T-cell (primary cell): ENCODE data around the gene S100A8. TPM values are rescaled to one million over a fixed set of nuclear protein-coding genes. Genes with fewer than 3 reads are reported as not detected.

Source experiments
- ATAC-seq, 4 experiments: fragments of 200-7000 bp in 3 of 4; fragments of 150-1000 bp in 1 of 4; cut with Tn5 transposase; replicated peaks in 1 of 4; 1 replicate in 3 of 4; 2 replicates in 1 of 4; pipeline ENCODE4 v1.10.0; 2021; ENCODE audit warnings: moderate library complexity in 3 of 4, mild to moderate bottlenecking in 2 of 4, moderate number of reproducible peaks in 1 of 4
- CTCF ChIA-PET, 2 donors: fragments of 300-600 bp; sonication (Branson Sonifier 250); formaldehyde crosslinking; loops; one replicate each; lab custom pipeline; 2022; ENCODE audit warnings: antibody characterized with exemption in 2 of 2; lab: Charles Lee
- POLR2A ChIA-PET, 2 donors: fragments of 300-600 bp; sonication (Branson Sonifier 250); formaldehyde crosslinking; loops; one replicate each; lab custom pipeline; 2022; ENCODE audit warnings: antibody characterized with exemption in 2 of 2; lab: Charles Lee
- DNase-seq, 35 experiments: peaks; one replicate each; pipeline versions ENCODE4 v3.0.0 to v3.0.0-alpha.2; 2013 to 2023
- H3K27ac ChIP-seq: one replicate; pipeline ENCODE4 v1.5.1; 2013; ENCODE audit warnings: low read length
- H3K27me3 ChIP-seq, 2 experiments: replicated peaks in 1 of 2; 1 replicate in 1 of 2; 2 replicates in 1 of 2; pipeline versions ENCODE4 v1.6.1 to v1.7.0; 2013; ENCODE audit warnings: low read length in 1 of 2, mixed read lengths in 1 of 2; ENCODE audit not compliant: control insufficient read depth in 2 of 2, insufficient read depth in 2 of 2; ENCODE audit errors: extremely low read depth in 1 of 2
- H3K36me3 ChIP-seq, 2 donors: 1 replicate in 1 of 2; 2 replicates in 1 of 2; pipeline versions ENCODE4 v1.6.1 to v1.7.0; 2013; ENCODE audit warnings: low read length in 1 of 2; ENCODE audit not compliant: control insufficient read depth in 2 of 2, insufficient read depth in 1 of 2; ENCODE audit errors: extremely low read depth in 1 of 2
- H3K4me1 ChIP-seq, 2 experiments: 1 replicate in 1 of 2; 2 replicates in 1 of 2; pipeline versions ENCODE4 v1.6.1 to v1.7.0; 2013; ENCODE audit warnings: low read length in 2 of 2, mixed read lengths in 1 of 2; ENCODE audit not compliant: insufficient read depth in 2 of 2, control insufficient read depth in 1 of 2; ENCODE audit errors: extremely low read depth in 1 of 2
- H3K4me3 ChIP-seq, 2 donors: 1 replicate in 1 of 2; 2 replicates in 1 of 2; pipeline versions ENCODE4 v1.5.1 to v1.7.0; 2013; ENCODE audit warnings: mild to moderate bottlenecking in 2 of 2, low read length in 1 of 2, moderate library complexity in 1 of 2; ENCODE audit not compliant: control insufficient read depth in 1 of 2; ENCODE audit errors: extremely low read depth in 1 of 2
- H3K9me3 ChIP-seq: 2 replicates; pipeline ENCODE4 v1.7.0; 2013
- H3K27ac Mint-ChIP-seq, 2 donors: one replicate each; pipeline ENCODE4 v1.8.0; 2020 to 2021; ENCODE audit warnings: mild to moderate bottlenecking in 2 of 2, mixed read lengths in 2 of 2
- H3K27me3 Mint-ChIP-seq, 2 donors: one replicate each; pipeline ENCODE4 v1.8.0; 2021 to 2022; ENCODE audit warnings: mixed read lengths in 2 of 2
- H3K36me3 Mint-ChIP-seq: one replicate; pipeline ENCODE4 v1.8.0; 2021; ENCODE audit warnings: mixed read lengths
- H3K4me1 Mint-ChIP-seq, 3 donors: one replicate each; pipeline ENCODE4 v1.8.0; 2020 to 2022; ENCODE audit warnings: mixed read lengths in 3 of 3, mild to moderate bottlenecking in 1 of 3
- H3K4me3 Mint-ChIP-seq, 3 donors: one replicate each; pipeline ENCODE4 v1.8.0; 2020 to 2022; ENCODE audit warnings: mild to moderate bottlenecking in 3 of 3, mixed read lengths in 3 of 3, moderate library complexity in 3 of 3
- H3K9me3 Mint-ChIP-seq, 3 donors: one replicate each; pipeline ENCODE4 v1.8.0; 2020 to 2022; ENCODE audit warnings: mixed read lengths in 3 of 3
- WGBS: methylation state at CpG from one replicate; pipeline ENCODE4 v1.1.5; 2013; ENCODE audit warnings: missing lambda C conversion rate; ENCODE audit not compliant: insufficient coverage; 5-methylcytosine and 5-hydroxymethylcytosine counted together
- total RNA-seq, 35 experiments: library from RNA in 6 of 35; stranded (reverse) in 6 of 35; fragments of 120-200 nt in 1 of 35; gene quantifications; one replicate each; pipeline versions ENCODE4 v1.2.1 to v1.2.4 and lab custom pipeline; 2013 to 2026

S100A8 gene
- total RNA-seq, 5 donors from 2014 or later (not counting 1 experiment from before 2014, with no cell fraction given) = 1.1 to 3.8 TPM; not detected in 3

GRCh38 chr1:153359241-153359640, 31.6 kb downstream of the S100A8 start:
- H3K4me3 ChIP-seq = no peak overlapping the region
- DNase-seq (no peak), ATAC-seq (no peak)
- no peaks in the 10 kb centered on the region for H3K36me3 Mint-ChIP-seq
- no peaks in the 10 kb centered on the region for H3K9me3 ChIP-seq
- ChIA-PET POLR2A (no interaction called here), CTCF (no interaction called here)
- peaks cover 6 to 19% of the 10 kb centered on the region in 2 experiments for H3K4me1 ChIP-seq
- H3K36me3 ChIP-seq = no peaks in the 10 kb centered on the region
- H3K27me3 Mint-ChIP-seq = peaks cover 7 to 8% of the 10 kb centered on the region in 2 donors
- no peak overlapping the region for H3K27ac ChIP-seq
- H3K4me1 Mint-ChIP-seq = peaks cover 19 to 26% (median 23%) of the 10 kb centered on the region in 3 donors
- H3K9me3 Mint-ChIP-seq = no peaks in the 10 kb centered on the region
- H3K4me3 Mint-ChIP-seq = no peak overlapping the region
- WGBS = no CpG with 5 or more reads among the region's 6 CpGs
- peaks cover 0 to 17% of the 10 kb centered on the region in 2 experiments for H3K27me3 ChIP-seq
- H3K27ac Mint-ChIP-seq = no peak overlapping the region

GRCh38 chr1:153358691-153358975, 32.2 kb downstream of the S100A8 start:
- Histone ChIP-seq H3K27me3 (peaks cover 0 to 21% of the 10 kb centered on the region in 2 experiments), H3K27ac (no peak overlapping the region), H3K36me3 (no peaks in the 10 kb centered on the region), H3K4me3 (no peak overlapping the region), H3K9me3 (no peaks in the 10 kb centered on the region), H3K4me1 (peaks cover 6 to 19% of the 10 kb centered on the region in 2 experiments)
- Mint-ChIP-seq H3K27ac (no peak overlapping the region), H3K4me1 (peaks cover 19 to 27% (median 23%) of the 10 kb centered on the region in 3 donors), H3K4me3 (no peak overlapping the region), H3K36me3 (no peaks in the 10 kb centered on the region), H3K27me3 (peaks cover 6 to 8% of the 10 kb centered on the region in 2 donors), H3K9me3 (no peaks in the 10 kb centered on the region)
- DNase-seq = no peak
- POLR2A ChIA-PET = no interaction called here
- 77% methylated on average over 3 of the region's 3 CpGs for WGBS
- CTCF ChIA-PET = interaction anchor here in 1 of 2 donors (1.6 kb wide), 1 partner anchor 137 kb away, joined by 3 read pairs; no protein-coding TSS in a partner anchor
- ATAC-seq = no peak

GRCh38 chr1:153357853-153358690, 32.8 kb downstream of the S100A8 start, which contains the start of gene S100A9:
TSS of gene S100A9 (plus strand) at chr1:153357854. CDS start at chr1:153358284, 430 bp downstream.
- Mint-ChIP-seq H3K4me1 (peaks cover 19 to 32% (median 23%) of the 10 kb centered on the region in 3 donors), H3K36me3 (no peaks in the 10 kb centered on the region), H3K9me3 (no peaks in the 10 kb centered on the region), H3K27me3 (peaks cover 2 to 4% of the 10 kb centered on the region in 2 donors), H3K4me3 (peak within 1 kb of the TSS in 1 of 3 donors; percentile 62), H3K27ac (peak within 1 kb of the TSS in 1 of 2 donors; percentile 17)
- peaks cover 0 to 27% of the 10 kb centered on the region in 2 experiments for H3K27me3 ChIP-seq
- H3K4me3 ChIP-seq = peak within 1 kb of the TSS in 1 of 2 donors; percentile 0
- DNase-seq (no peak), ATAC-seq (no peak)
- ChIA-PET POLR2A (no interaction called here), CTCF (interaction anchor here in 1 of 2 donors (0.6 to 1.6 kb wide), 3 partner anchors 24 to 137 kb away, joined by 3 to 7 read pairs (median 3); no protein-coding TSS in a partner anchor)
- peaks cover 6 to 19% of the 10 kb centered on the region in 2 experiments for H3K4me1 ChIP-seq
- H3K36me3 ChIP-seq = no peaks in the 10 kb centered on the region
- H3K27ac ChIP-seq = no peak within 1 kb of the TSS
- H3K9me3 ChIP-seq = no peaks in the 10 kb centered on the region
- WGBS = 73% methylated on average over 9 of the region's 11 CpGs

GRCh38 chr1:153357076-153357852, 33.6 kb downstream of the S100A8 start:
- peak in 9 of 35 experiments; percentile 8 to 43 (median 16) for DNase-seq
- H3K27ac ChIP-seq = no peak overlapping the region
- peak overlapping the region in 1 of 2 donors; percentile 0 for H3K4me3 ChIP-seq

GRCh38 chr1:153356392-153357075, 34.3 kb downstream of the S100A8 start:
- peak overlapping the region in 1 of 3 donors; percentile 62 for H3K4me3 Mint-ChIP-seq
- DNase-seq (no peak), ATAC-seq (no peak)
- no peak overlapping the region for H3K27ac Mint-ChIP-seq
- ChIA-PET CTCF (no interaction called here), POLR2A (interaction anchor here in 1 of 2 donors (0.6 kb wide), 1 partner anchor 844 kb away, joined by 5 read pairs; no protein-coding TSS in a partner anchor)
- no peaks in the 10 kb centered on the region for H3K36me3 Mint-ChIP-seq
- Histone ChIP-seq H3K36me3 (no peaks in the 10 kb centered on the region), H3K27ac (no peak overlapping the region), H3K4me3 (no peak overlapping the region), H3K9me3 (no peaks in the 10 kb centered on the region), H3K27me3 (peaks cover 0 to 26% of the 10 kb centered on the region in 2 experiments), H3K4me1 (peaks cover 6 to 19% of the 10 kb centered on the region in 2 experiments)
- no peaks in the 10 kb centered on the region for H3K9me3 Mint-ChIP-seq
- peaks cover 19 to 32% (median 25%) of the 10 kb centered on the region in 3 donors for H3K4me1 Mint-ChIP-seq
- H3K27me3 Mint-ChIP-seq = peaks cover 0 to 8% of the 10 kb centered on the region in 2 donors
- WGBS = 92% methylated on average over 6 of the region's 8 CpGs

More at GRCh38 chr1:153357076-153357852, 33.6 kb downstream of the S100A8 start:
- Histone ChIP-seq H3K27me3 (peaks cover 0 to 27% of the 10 kb centered on the region in 2 experiments), H3K4me1 (peaks cover 6 to 19% of the 10 kb centered on the region in 2 experiments), H3K36me3 (no peaks in the 10 kb centered on the region), H3K9me3 (no peaks in the 10 kb centered on the region)
- 38% methylated on average over 6 of the region's 10 CpGs for WGBS
- Mint-ChIP-seq H3K4me1 (peaks cover 19 to 32% (median 25%) of the 10 kb centered on the region in 3 donors), H3K4me3 (peak overlapping the region in 1 of 3 donors; percentile 62), H3K27me3 (peaks cover 0 to 8% of the 10 kb centered on the region in 2 donors), H3K36me3 (no peaks in the 10 kb centered on the region), H3K27ac (peak overlapping the region in 1 of 2 donors; percentile 17), H3K9me3 (no peaks in the 10 kb centered on the region)
- peak in 3 of 4 experiments; percentile 33 to 56 (median 47) for ATAC-seq
- ChIA-PET CTCF (interaction anchor here in 1 of 2 donors (0.7 to 1.6 kb wide), 2 partner anchors 23 to 138 kb away, joined by 3 read pairs; no protein-coding TSS in a partner anchor), POLR2A (no interaction called here)
